ENCODE data around the gene ARID3A. TPM values are rescaled to one million over a fixed set of nuclear protein-coding genes. Genes with fewer than 3 reads are reported as not detected.

Gene ARID3A
- total and polyA plus RNA-seq, 7 donors = 2.3 to 6.7 (median 4.2) TPM

DNA sequence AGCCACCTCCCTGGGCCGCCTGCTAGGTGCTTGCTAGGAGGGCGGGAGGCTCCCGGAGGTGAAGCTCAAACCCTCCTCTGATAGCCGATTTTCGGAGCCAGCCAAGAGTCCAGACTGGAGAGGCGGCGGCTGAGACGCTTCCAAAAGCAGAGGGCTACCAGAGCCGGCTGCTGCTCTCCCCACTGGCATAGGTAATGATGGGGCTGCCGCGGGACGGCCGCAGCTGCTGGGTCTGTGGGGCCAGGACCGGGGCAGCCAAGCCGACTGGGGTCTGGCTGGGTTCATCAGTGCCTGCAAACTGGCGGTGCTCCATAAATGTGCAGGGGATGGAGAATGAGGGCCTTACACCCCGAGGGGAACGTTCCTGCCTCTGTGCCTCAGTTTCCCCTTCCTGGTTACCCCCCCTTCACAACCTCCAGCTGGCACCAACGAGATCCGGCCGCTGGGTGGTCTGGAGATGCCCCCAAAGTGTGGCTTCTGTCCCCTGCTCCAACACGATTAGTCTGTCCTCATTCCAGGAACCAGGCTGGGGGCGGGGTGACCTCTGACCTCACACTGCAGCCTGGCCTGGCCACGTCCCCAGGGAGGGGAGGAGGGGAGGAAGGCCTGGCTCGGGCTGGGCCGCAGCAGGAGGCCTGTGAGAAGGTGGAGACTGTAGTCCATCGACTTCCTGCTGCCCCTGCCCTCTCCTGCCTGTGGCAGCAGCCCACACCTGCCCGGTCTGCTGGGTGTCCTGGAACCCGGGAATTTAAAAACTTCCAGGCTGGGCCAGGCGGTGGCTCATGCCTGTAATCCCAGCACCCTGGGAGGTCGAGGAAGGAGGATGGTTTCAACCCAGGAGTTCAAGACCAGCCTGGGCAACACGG, 54.5 kb downstream of the ARID3A start:
- ATAC-seq (no peak), DNase-seq (no peak)
- TF ChIP-seq, protein P1, sequence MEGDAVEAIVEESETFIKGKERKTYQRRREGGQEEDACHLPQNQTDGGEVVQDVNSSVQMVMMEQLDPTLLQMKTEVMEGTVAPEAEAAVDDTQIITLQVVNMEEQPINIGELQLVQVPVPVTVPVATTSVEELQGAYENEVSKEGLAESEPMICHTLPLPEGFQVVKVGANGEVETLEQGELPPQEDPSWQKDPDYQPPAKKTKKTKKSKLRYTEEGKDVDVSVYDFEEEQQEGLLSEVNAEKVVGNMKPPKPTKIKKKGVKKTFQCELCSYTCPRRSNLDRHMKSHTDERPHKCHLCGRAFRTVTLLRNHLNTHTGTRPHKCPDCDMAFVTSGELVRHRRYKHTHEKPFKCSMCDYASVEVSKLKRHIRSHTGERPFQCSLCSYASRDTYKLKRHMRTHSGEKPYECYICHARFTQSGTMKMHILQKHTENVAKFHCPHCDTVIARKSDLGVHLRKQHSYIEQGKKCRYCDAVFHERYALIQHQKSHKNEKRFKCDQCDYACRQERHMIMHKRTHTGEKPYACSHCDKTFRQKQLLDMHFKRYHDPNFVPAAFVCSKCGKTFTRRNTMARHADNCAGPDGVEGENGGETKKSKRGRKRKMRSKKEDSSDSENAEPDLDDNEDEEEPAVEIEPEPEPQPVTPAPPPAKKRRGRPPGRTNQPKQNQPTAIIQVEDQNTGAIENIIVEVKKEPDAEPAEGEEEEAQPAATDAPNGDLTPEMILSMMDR (IDR thresholded peaks at IDR 0.05) = no peak
- no peaks in the 10 kb centered on the region for H3K27me3 ChIP-seq (ENCODE audit: insufficient read depth in 3 of 3, low read length in 2 of 3)
- 19 to 25% (median 25%) methylated on average over 30 to 32 of the region's 32 CpGs for WGBS, 3 donors
- no peaks in the 10 kb centered on the region for H3K9me3 ChIP-seq
- peaks cover 10% of the 10 kb centered on the region for H3K4me1 ChIP-seq
- no peaks in the 10 kb centered on the region for H3K36me3 ChIP-seq (ENCODE audit: insufficient read depth in 1 of 2, low read depth in 1 of 2)
- intact Hi-C loops (cut with DNase I) = loop anchor here (5.0 to 10.0 kb wide), 2 partner anchors 126 to 208 kb away; partner anchors contain the start of genes CFD (in 1 of the 2) and ELANE (in 1 of the 2)
- H3K4me3 ChIP-seq = no peak overlapping the region
- H3K27ac ChIP-seq = no peak overlapping the region

DNA sequence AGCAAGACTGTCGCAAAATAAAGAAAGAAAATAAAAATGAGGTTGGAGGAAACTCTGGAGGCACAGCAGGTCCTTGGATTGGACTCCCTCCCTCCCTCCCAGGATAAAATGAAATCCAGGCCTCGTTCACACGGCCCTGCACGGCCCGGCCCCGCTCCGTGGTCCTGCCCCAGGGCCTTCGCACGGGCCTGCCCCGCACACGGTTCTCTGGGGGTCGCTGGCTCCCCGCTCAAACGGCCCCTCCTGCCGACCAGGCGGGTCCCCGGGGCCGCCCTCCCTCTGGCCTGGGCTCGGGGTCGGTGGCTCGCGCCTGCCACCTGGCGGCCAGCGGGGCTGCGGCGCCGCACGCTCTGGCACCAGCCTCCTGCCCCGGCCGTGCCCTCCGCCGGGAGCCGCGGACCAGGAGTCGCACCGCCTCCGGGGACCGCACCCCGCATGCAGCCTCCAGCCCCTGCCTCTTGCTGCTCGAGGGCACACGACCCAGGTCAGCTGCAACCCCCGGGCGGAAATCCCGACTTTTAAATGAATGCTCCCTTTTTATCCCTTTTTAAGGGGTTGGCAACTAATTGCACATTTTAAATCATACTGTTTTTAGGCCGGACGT, 56.8 kb downstream of the ARID3A start:
- peaks cover 10% of the 10 kb centered on the region for H3K4me1 ChIP-seq
- peak; percentile 81 to 90 (median 82) for ATAC-seq
- H3K9me3 ChIP-seq = no peaks in the 10 kb centered on the region
- H3K27me3 ChIP-seq (ENCODE audit: insufficient read depth in 3 of 3, low read length in 2 of 3) = no peaks in the 10 kb centered on the region
- peaks cover 0 to 20% of the 10 kb centered on the region in 2 donors for H3K36me3 ChIP-seq (ENCODE audit: insufficient read depth in 1 of 2, low read depth in 1 of 2)
- TF ChIP-seq, protein P1 (IDR thresholded peaks at IDR 0.05) = peak; percentile 96
- peak overlapping the region; percentile 57 for H3K4me3 ChIP-seq
- intact Hi-C loops (cut with DNase I) = loop anchor here (1.0 to 10.0 kb wide), 3 partner anchors 61 to 210 kb away; partner anchors contain the start of genes CFD (in 1 of the 2) and ELANE (in 1 of the 2)
- peak; percentile 73 to 87 for DNase-seq
- H3K27ac ChIP-seq = peak overlapping the region; percentile 88
- 0 to 1% (median 0%) methylated on average over 41 to 46 of the region's 46 CpGs for WGBS, 3 donors

DNA sequence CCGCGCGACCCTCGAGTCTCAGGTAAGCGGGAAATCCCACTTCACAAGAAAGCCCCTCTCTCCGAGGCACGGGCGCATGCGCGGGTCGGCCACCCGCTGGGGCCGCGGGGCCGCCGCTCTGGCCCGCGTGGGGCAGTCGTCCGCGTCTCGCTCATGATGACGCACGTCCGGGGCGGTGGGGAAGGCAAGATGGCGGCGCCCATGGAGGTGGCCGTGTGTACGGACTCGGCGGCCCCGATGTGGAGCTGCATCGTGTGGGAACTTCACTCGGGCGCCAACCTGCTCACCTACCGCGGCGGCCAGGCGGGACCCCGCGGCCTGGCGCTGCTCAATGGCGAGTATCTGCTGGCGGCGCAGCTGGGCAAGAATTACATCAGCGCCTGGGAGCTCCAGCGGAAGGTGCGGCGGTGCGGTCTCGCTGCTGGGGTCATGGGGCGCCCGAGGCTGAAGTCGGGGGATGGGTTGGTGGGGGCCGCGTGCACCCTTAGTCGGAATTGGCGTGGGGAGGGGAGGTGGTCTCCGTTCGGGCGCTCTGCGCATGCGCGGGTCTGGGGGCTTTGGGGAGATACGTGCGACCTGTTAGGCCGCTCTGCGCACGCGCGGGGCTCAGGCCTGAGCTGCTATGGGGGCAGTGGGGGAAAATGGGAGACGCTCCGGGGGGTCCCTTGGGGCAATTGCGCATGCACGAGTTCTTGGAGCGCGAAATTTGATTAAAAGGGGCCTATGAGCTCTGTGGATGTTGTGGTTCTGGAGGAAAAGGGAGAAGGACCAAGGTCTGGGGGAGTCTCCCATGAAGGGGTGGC, 58.5 kb downstream of the ARID3A start, which contains the start of gene WDR18:
Gene WDR18, plus strand, starts transcription at position 181 of the 803 bp plus-strand sequence. Its CDS starts 9 bp downstream, at position 190.
- Histone ChIP-seq H3K27ac (peak within 1 kb of the TSS; percentile 88), H3K4me3 (peak within 1 kb of the TSS; percentile 82), H3K4me1 (peaks cover 10% of the 10 kb centered on the region), H3K27me3 (ENCODE audit: insufficient read depth in 3 of 3, low read length in 2 of 3) (no peaks in the 10 kb centered on the region), H3K9me3 (no peaks in the 10 kb centered on the region), H3K36me3 (ENCODE audit: insufficient read depth in 1 of 2, low read depth in 1 of 2) (peaks cover 0 to 30% of the 10 kb centered on the region in 2 donors)
- ATAC-seq (peak; percentile 95 to 97 (median 96)), DNase-seq (peak; percentile 95 to 97)
- TF ChIP-seq, protein P1 (IDR thresholded peaks at IDR 0.05) = no peak
- intact Hi-C loops (cut with DNase I) = loop anchor here (5.0 to 10.0 kb wide), 2 partner anchors 130 to 212 kb away; partner anchors contain the start of genes CFD (in 1 of the 2) and ELANE (in 1 of the 2)
- 0 to 1% (median 1%) methylated on average over 70 to 78 of the region's 78 CpGs for WGBS, 3 donors

DNA sequence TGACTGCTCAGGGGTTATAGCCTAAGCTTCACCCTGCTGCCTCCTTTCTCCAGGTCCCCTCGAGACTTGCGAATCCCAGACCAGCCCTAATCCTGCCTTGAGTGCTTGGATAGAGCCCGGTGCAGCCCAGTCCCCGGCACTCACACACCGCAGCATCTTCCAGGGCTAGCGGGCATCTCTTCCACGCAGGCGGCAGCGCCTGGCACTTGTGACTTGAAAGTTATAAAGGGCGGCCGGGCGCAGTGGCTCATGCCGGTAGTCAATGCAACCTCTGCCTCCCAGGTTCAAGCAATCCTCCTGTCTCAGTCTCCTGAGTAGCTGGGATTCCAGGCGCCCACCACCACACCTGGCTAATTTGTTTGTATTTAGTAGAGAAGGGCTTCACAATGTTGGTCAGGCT, 60.2 kb downstream of the ARID3A start:
- no peak for ATAC-seq
- H3K4me3 ChIP-seq = no peak overlapping the region
- peaks cover 0 to 44% of the 10 kb centered on the region in 2 donors for H3K36me3 ChIP-seq (ENCODE audit: insufficient read depth in 1 of 2, low read depth in 1 of 2)
- no peak overlapping the region for H3K27ac ChIP-seq
- H3K27me3 ChIP-seq (ENCODE audit: insufficient read depth in 3 of 3, low read length in 2 of 3) = no peaks in the 10 kb centered on the region
- 83 to 92% (median 91%) methylated on average over 14 of the region's 14 CpGs for WGBS, 3 donors
- TF ChIP-seq, protein P1 (IDR thresholded peaks at IDR 0.05) = no peak
- intact Hi-C loops (cut with DNase I) = loop anchor here in 1 of 2 donors (10.0 kb wide), 1 partner anchor 131 kb away; the partner anchor contains the start of genes CFD and ELANE
- no peak for DNase-seq
- H3K9me3 ChIP-seq = no peaks in the 10 kb centered on the region
- H3K4me1 ChIP-seq = peaks cover 10% of the 10 kb centered on the region
